GM12891 (cell line): Measurements from ENCODE around the gene PON1.

Experiments used
- POLR2AphosphoS5 ChIP-seq: IDR thresholded peaks from 2 replicates; pipeline ENCODE4 v1.6.1; 2011; ENCODE audit warnings: low read depth, low read length, control low read depth
- TAF1 ChIP-seq: IDR thresholded peaks from 2 replicates; pipeline ENCODE4 v1.6.1; 2011; ENCODE audit warnings: low read depth, low read length, control low read depth

DNA sequence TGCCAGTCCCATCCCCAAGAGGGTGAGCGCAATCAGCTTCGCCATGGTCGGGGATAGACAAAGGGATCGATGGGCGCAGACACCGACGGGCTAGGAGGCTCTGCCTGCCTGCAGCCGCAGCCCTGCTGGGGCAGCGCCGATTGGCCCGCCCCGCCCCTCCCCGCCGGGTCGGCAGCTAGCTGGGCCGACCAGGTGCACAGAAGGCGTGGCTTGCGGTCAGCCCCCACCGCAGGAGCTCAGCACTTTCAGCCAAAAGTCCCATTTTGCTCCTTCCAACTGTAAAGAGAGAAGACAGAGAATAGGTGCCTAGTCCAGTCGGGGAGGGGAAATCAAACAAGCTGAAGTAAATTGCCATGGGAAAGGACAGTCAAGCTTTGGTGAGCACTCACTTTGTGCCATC, at the start of gene PON1:
- TF ChIP-seq TAF1 = no peak
- no peak for TF ChIP-seq POLR2AphosphoS5
